Astrocyte (in vitro differentiated cells and primary cell): ENCODE data around the gene ZFP69B.

Source experiments
- EZH2 ChIP-seq: IDR thresholded peaks from 2 replicates; pipeline ENCODE4 v1.6.1; 2012; ENCODE audit warnings: mild to moderate bottlenecking, low read length, inconsistent platforms; ENCODE audit not compliant: insufficient read depth
- TF ChIP-seq, protein P1 (sequence below): IDR thresholded peaks from 2 replicates; pipeline ENCODE4 v1.5.1; 2011; ENCODE audit warnings: low read depth, mild to moderate bottlenecking, inconsistent platforms, low read length, moderate library complexity; ENCODE audit not compliant: insufficient read depth

DNA sequence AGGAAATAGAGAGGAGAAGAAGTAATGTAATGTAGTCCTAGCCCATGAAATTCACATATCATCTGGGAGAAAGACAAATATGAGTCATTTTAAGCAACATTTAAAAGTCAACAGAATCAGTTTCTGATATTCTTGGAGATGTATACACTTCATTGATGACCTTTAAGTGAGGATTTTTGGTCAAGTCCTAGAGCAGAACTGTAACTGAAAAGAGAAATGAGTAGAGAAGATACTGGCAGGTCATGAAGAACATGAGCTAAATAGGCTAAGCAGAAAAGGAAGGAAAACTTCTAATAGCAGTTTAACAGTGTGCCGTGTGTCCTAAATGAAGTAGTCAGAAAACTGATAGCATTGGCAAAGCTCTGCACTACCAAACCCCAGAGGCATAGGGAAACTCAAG, 4.6 kb downstream of the ZFP69B start:
- TF ChIP-seq, protein P1, sequence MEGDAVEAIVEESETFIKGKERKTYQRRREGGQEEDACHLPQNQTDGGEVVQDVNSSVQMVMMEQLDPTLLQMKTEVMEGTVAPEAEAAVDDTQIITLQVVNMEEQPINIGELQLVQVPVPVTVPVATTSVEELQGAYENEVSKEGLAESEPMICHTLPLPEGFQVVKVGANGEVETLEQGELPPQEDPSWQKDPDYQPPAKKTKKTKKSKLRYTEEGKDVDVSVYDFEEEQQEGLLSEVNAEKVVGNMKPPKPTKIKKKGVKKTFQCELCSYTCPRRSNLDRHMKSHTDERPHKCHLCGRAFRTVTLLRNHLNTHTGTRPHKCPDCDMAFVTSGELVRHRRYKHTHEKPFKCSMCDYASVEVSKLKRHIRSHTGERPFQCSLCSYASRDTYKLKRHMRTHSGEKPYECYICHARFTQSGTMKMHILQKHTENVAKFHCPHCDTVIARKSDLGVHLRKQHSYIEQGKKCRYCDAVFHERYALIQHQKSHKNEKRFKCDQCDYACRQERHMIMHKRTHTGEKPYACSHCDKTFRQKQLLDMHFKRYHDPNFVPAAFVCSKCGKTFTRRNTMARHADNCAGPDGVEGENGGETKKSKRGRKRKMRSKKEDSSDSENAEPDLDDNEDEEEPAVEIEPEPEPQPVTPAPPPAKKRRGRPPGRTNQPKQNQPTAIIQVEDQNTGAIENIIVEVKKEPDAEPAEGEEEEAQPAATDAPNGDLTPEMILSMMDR: no peak
- no peak for TF ChIP-seq EZH2
